Large intestine (tissue), 3 donors: Measurements from ENCODE around the gene ZNF613. TPM values are rescaled to one million over a fixed set of nuclear protein-coding genes. Genes with fewer than 3 reads are reported as not detected.
"Not testable (repeated sequence)": the region's sequence is repeated elsewhere in the genome, so short reads cannot be mapped to it uniquely, and the experiment has no call there.

ENCODE experiments used
- DNase-seq, 2 donors: peaks; one replicate each; pipeline versions ENCODE4 v3.0.0 to v3.0.0-alpha.2; 2013
- H3K27ac ChIP-seq: one replicate; pipeline ENCODE4 v1.5.1; 2013; ENCODE audit warnings: low read length
- H3K27me3 ChIP-seq: 2 replicates; pipeline ENCODE4 v1.6.1; 2013; ENCODE audit warnings: low read length; ENCODE audit not compliant: control insufficient read depth, insufficient read depth
- H3K36me3 ChIP-seq: 2 replicates; pipeline ENCODE4 v1.6.1; 2013; ENCODE audit warnings: low read length; ENCODE audit not compliant: control insufficient read depth, insufficient read depth
- H3K4me1 ChIP-seq: one replicate; pipeline ENCODE4 v1.6.1; 2013; ENCODE audit warnings: low read length; ENCODE audit not compliant: control insufficient read depth, insufficient read depth
- H3K4me3 ChIP-seq: one replicate; pipeline ENCODE4 v1.5.1; 2013; ENCODE audit warnings: low read length
- H3K9me3 ChIP-seq: one replicate; pipeline ENCODE4 v1.6.1; 2013; ENCODE audit warnings: mild to moderate bottlenecking, low read depth, low read length, moderate library complexity; ENCODE audit not compliant: control insufficient read depth
- WGBS: methylation state at CpG from one replicate; pipeline ENCODE4 v1.1.5; 2013; ENCODE audit warnings: low lambda C conversion rate; ENCODE audit not compliant: insufficient coverage; 5-methylcytosine and 5-hydroxymethylcytosine counted together
- polyA plus RNA-seq: library from polyadenylated mRNA; unstranded; fragments of 120-200 nt; gene quantifications from one replicate; pipeline ENCODE4 v1.2.1, GENCODE V29; 2013

ZNF613 gene
- polyA plus RNA-seq, 1 donor = 5.6 TPM

DNA sequence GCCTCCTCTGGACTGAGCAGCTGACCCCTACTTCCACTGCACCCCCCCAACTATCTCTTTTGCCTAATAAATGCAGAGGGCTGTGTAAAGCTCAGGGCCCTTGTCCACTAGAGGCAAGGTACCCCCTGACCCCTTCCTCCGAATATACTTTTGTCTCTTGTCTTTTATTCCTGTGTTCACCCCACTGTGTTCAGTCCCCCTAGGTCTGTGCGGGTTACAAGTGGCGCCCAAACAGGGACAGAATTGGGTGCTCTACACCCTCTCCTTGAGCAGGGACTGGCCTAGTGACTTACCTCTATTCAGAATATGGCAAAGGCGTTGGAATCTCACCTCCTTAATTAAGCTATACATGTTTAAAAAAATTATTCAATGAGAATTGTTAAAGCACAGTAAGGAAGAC lies 44.4 kb downstream of the ZNF613 start:
- H3K4me3 ChIP-seq = no peak overlapping the region

DNA sequence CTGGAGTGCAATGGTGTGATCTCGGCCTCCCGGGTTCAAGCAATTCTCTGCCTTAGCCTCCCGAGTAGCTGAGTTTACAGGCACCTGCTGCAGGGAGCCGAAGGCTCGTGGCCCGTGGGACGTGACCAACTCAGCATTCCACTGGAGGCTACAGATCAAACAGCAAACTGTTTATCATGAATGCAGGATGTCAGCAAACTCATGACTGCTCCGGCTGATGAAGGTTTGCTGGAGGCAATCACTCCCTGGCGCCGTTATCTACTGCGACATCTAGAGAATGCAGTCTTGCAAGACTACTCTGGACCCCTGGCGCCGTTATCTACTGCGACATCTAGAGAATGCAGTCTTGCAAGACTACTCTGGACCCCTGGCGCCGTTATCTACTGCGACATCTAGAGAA lies 48.5 kb downstream of the ZNF613 start:
- Histone ChIP-seq H3K9me3 (peaks cover 33% of the 10 kb centered on the region), H3K36me3 (peaks cover 46% of the 10 kb centered on the region)
- WGBS = no CpG with 5 or more reads among the region's 17 CpGs
- H3K27ac ChIP-seq, DNase-seq, H3K4me1 ChIP-seq, H3K27me3 ChIP-seq, H3K4me3 ChIP-seq: not testable (repeated sequence)

More for the DNA sequence above, 44.4 kb downstream of the ZNF613 start:
- WGBS = no CpG with 5 or more reads among the region's 4 CpGs
- H3K27ac ChIP-seq = no peak overlapping the region
- H3K9me3 ChIP-seq = peaks cover 61% of the 10 kb centered on the region
- H3K36me3 ChIP-seq = peaks cover 69% of the 10 kb centered on the region
- peak in 1 of 2 donors; percentile 39 for DNase-seq
- no peaks in the 10 kb centered on the region for H3K4me1 ChIP-seq
- H3K27me3 ChIP-seq = no peaks in the 10 kb centered on the region

DNA sequence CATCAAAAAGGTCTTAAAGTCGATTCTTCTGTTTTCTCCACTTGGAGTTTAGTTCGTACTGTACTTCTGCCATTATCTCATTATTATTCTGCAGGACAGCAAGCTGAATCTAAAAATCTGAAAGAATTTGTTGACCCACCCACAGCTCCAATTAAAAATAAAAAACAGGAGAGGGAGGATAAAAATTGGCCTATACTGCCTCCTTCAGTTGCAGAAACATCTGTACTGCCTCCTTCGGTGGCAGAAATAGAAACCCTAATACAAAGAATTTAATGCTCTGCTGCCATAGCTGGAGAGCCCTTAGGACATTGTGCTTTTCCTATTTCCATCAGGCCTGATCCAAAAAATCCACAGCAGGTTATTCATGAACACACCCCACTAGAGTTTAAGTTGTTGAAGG lies 49.6 kb downstream of the ZNF613 start:
- H3K9me3 ChIP-seq = peaks cover 37% of the 10 kb centered on the region
- no peak overlapping the region for H3K4me3 ChIP-seq
- no peak for DNase-seq
- 100% methylated on average over 2 of the region's 3 CpGs for WGBS
- peaks cover 35% of the 10 kb centered on the region for H3K36me3 ChIP-seq
- no peaks in the 10 kb centered on the region for H3K27me3 ChIP-seq
- H3K27ac ChIP-seq = no peak overlapping the region
- H3K4me1 ChIP-seq = no peaks in the 10 kb centered on the region

GRCh38 chr19:51977346-51977745 lies 50.1 kb downstream of the ZNF613 start:
- peaks cover 32% of the 10 kb centered on the region for H3K9me3 ChIP-seq
- H3K36me3 ChIP-seq = peaks cover 31% of the 10 kb centered on the region
- no peak overlapping the region for H3K27ac ChIP-seq
- no peaks in the 10 kb centered on the region for H3K27me3 ChIP-seq
- DNase-seq = no peak
- no peaks in the 10 kb centered on the region for H3K4me1 ChIP-seq
- no CpG with 5 or more reads among the region's 7 CpGs for whole genome bisulfite sequencing
- H3K4me3 ChIP-seq = no peak overlapping the region

GRCh38 chr19:51978882-51979281 lies 51.6 kb downstream of the ZNF613 start:
- DNase-seq = no peak
- Histone ChIP-seq H3K4me3 (no peak overlapping the region), H3K4me1 (no peaks in the 10 kb centered on the region), H3K9me3 (peaks cover 27% of the 10 kb centered on the region), H3K27me3 (no peaks in the 10 kb centered on the region), H3K36me3 (peaks cover 23% of the 10 kb centered on the region), H3K27ac (no peak overlapping the region)
- no CpG with 5 or more reads among the region's 4 CpGs for WGBS

DNA sequence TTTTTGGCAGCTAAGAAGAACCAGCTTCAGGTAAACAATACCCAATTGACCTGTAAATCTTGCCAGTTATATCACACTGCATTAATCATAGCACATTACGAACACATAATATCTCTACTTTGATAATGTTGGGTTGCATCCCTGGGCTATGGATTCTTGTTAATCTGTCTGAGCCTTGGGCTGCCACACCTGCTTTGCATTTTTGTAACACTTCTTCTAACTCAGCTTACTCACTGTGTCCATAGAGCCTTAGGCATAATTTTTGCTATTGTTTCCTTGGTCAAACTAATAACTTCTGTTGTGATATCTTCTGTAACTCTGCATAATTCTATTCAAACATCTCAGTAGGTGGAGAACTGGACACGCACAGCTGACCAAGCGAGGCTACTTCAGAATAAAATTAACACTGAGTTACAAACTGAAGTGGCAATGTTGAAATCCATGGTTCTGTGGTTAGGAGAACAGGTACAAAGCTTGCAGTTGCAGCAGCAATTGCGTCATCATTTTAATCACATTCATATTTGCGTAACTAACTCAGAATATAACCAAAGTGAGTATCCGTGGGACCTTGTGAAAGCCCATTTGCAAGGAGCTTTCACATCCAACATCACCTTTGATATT lies 53.0 kb downstream of the ZNF613 start:
- Histone ChIP-seq H3K27ac (no peak overlapping the region), H3K4me1 (no peaks in the 10 kb centered on the region), H3K4me3 (no peak overlapping the region), H3K9me3 (peaks cover 24% of the 10 kb centered on the region), H3K27me3 (no peaks in the 10 kb centered on the region), H3K36me3 (peaks cover 13% of the 10 kb centered on the region)
- no CpG with 5 or more reads among the region's 6 CpGs for WGBS
- no peak for DNase-seq

- H3K4me1 ChIP-seq, DNase-seq, H3K27me3 ChIP-seq, H3K4me3 ChIP-seq, H3K27ac ChIP-seq: not testable (repeated sequence)
- WGBS = no CpG with 5 or more reads among the region's 6 CpGs
- peaks cover 13% of the 10 kb centered on the region for H3K36me3 ChIP-seq
- peaks cover 18% of the 10 kb centered on the region for H3K9me3 ChIP-seq
Measured at GRCh38 chr19:51980926-51981325, 53.7 kb downstream of the ZNF613 start.

DNA sequence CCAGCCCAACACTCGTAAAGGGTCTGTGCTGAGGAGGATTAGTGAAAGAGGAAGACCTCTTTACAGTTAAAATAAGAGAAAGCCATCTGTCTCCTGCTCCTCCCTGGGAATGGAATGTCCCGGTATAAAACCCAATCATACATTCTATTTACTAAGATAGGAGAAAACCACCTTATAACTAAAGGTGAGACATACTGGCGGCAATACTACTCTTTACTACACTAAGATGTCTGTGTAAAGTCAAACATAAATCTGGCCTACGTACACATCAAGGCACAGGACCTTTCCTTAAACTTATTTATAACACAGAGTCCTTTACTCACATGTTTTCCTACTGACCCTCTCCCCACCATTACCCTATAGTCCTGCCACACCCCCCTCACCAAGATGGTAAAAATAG lies 56.1 kb downstream of the ZNF613 start:
- H3K4me1 ChIP-seq = no peaks in the 10 kb centered on the region
- H3K27ac ChIP-seq = no peak overlapping the region
- no peak for DNase-seq
- H3K27me3 ChIP-seq = no peaks in the 10 kb centered on the region
- peaks cover 27% of the 10 kb centered on the region for H3K9me3 ChIP-seq
- H3K4me3 ChIP-seq = no peak overlapping the region
- WGBS = no CpG with 5 or more reads among the region's 4 CpGs
- H3K36me3 ChIP-seq = peaks cover 11% of the 10 kb centered on the region

GRCh38 chr19:51986309-51987291 lies 59.3 kb downstream of the ZNF613 start, which contains the start of gene ZNF350:
Gene ZNF350, minus strand, starts transcription at chr19:51986840. Its CDS starts 12,480 bp downstream, at chr19:51974360.
- peak within 1 kb of the TSS; percentile 68 for H3K27ac ChIP-seq
- peak within 1 kb of the TSS; percentile 86 for H3K4me3 ChIP-seq
- H3K27me3 ChIP-seq = no peaks in the 10 kb centered on the region
- no peaks in the 10 kb centered on the region for H3K4me1 ChIP-seq
- H3K9me3 ChIP-seq = peaks cover 38% of the 10 kb centered on the region
- WGBS = no CpG with 5 or more reads among the region's 33 CpGs
- H3K36me3 ChIP-seq = peaks cover 6% of the 10 kb centered on the region
- DNase-seq = peak; percentile 94 to 98

GRCh38 chr19:51993422-51993821 lies 66.2 kb downstream of the ZNF613 start:
- no peak for DNase-seq
- Histone ChIP-seq H3K4me3 (no peak overlapping the region), H3K4me1 (no peaks in the 10 kb centered on the region), H3K9me3 (peaks cover 59% of the 10 kb centered on the region), H3K27me3 (no peaks in the 10 kb centered on the region), H3K36me3 (peaks cover 33% of the 10 kb centered on the region), H3K27ac (no peak overlapping the region)
- WGBS = 100% methylated on average over 2 of the region's 10 CpGs
